Measurements from ENCODE around the gene POP5. TPM values are rescaled to one million over a fixed set of nuclear protein-coding genes. Genes with fewer than 3 reads are reported as not detected.

POP5 gene, protein sequence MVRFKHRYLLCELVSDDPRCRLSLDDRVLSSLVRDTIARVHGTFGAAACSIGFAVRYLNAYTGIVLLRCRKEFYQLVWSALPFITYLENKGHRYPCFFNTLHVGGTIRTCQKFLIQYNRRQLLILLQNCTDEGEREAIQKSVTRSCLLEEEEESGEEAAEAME
- total RNA-seq (2012; rRNA removed), result 66.1 and 69.5 TPM in 2 replicates
- polyA plus RNA-seq (2012; rRNA removed), result 81.5 and 99.4 TPM in 2 replicates
- 51.2 and 60.7 TPM in 2 replicates for polyA plus RNA-seq (2012; cell fraction: cytosol; rRNA removed)
- polyA plus RNA-seq (2012; cell fraction: nucleus; rRNA removed; ENCODE audit: low replicate concordance), result 39.0 and 91.4 TPM in 2 replicates
- Bru-seq, nascent RNA, result percentile 51 among the genes with signal in this experiment
- percentile 57 among the genes with signal in this experiment for BruChase-seq, experiment 1, labeled RNA remaining after a 6-hour chase
- percentile 53 among the genes with signal in this experiment for BruChase-seq, experiment 2, labeled RNA remaining after a 2-hour chase
- long read RNA-seq, transcript POP5-208 (4 exons, 821 nt), result minor isoform, 7 of 35 reads
- long read RNA-seq, transcript POP5-202 (5 exons, 801 nt), result major isoform, 24 of 35 reads
- long read RNA-seq, partial matches to known transcripts, result 0 of 35 reads
- long read RNA-seq, other reads (novel, unspliced or antisense), result 2 of 35 reads

DNA sequence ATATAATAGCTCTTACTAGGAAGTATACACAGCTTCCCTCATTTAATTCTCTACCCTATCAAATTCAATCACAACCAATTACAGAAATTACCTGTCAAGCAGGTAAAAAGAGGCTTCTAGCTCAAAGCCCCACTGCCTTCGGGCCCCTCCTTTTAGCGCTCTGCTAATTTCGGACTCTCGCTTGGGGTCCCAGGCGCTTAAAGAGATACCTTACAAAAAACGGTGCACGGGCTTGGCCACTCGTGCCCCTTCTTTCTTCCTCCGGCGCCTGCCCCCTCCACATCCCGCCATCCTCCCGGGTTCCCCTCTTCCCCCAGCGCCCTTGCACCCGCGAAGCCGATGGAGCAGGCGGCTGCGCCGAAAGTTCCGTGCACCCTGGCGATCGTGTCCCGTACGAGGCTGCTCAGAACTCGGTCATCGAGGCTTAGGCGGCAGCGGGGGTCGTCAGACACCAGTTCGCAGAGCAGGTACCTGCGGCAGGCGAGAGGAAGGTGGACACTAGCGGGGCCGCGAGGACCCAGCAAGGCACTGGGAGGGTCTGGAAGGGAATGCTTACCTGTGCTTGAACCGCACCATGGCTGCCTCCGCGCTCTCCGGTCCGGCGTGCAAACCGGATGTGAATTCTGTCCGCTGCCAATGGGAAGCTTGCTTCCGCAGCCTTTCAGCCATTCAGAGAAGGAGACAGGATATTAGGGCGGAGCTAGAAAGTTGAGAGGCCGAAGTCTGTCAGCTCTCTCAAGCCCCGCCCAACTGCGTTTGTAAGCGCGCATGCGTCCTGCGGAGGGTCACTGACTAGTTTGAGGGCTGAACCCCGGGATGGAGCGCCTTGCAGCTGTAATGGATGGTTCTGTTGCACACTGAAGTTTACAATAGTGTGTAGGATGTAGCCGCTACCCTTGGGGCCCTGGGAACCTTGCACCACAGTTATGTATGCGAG is at the start of gene POP5:
Gene POP5, minus strand, starts transcription at position 616 of the 937 bp plus-strand sequence. Its CDS starts 40 bp downstream, at position 576.
- TF ChIP-seq MXI1 (IDR thresholded peaks at IDR 0.05; ENCODE audit: borderline replicate concordance, low read depth, low read length) (peak; percentile 80; the same call in 1 of the 2 replicates), NFE2L2 (IDR thresholded peaks at IDR 0.05; ENCODE audit: low read depth, low read length) (no peak), CEBPB (IDR thresholded peaks at IDR 0.05; ENCODE audit: low read depth, low read length) (no peak), MAZ (IDR thresholded peaks at IDR 0.05; ENCODE audit: borderline replicate concordance, low read depth, low read length) (peak; percentile 18; the same call in 1 of the 2 replicates), RFX5 (IDR thresholded peaks at IDR 0.05; ENCODE audit: low read depth, low read length) (no peak), RCOR1 (IDR thresholded peaks at IDR 0.05; ENCODE audit: insufficient replicate concordance, low read length) (no peak)
- TF ChIP-seq, protein P1, sequence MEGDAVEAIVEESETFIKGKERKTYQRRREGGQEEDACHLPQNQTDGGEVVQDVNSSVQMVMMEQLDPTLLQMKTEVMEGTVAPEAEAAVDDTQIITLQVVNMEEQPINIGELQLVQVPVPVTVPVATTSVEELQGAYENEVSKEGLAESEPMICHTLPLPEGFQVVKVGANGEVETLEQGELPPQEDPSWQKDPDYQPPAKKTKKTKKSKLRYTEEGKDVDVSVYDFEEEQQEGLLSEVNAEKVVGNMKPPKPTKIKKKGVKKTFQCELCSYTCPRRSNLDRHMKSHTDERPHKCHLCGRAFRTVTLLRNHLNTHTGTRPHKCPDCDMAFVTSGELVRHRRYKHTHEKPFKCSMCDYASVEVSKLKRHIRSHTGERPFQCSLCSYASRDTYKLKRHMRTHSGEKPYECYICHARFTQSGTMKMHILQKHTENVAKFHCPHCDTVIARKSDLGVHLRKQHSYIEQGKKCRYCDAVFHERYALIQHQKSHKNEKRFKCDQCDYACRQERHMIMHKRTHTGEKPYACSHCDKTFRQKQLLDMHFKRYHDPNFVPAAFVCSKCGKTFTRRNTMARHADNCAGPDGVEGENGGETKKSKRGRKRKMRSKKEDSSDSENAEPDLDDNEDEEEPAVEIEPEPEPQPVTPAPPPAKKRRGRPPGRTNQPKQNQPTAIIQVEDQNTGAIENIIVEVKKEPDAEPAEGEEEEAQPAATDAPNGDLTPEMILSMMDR (conservative IDR thresholded peaks at IDR 0.05; ENCODE audit: low read depth, low read length), result no peak

More for the DNA sequence above, at the start of gene POP5:
- ChIA-PET CTCF (interaction anchor here (0.7 to 1.6 kb wide), 3 partner anchors 68 to 842 kb away, joined by 3 to 11 read pairs (median 5); no protein-coding TSS in a partner anchor), POLR2A (ENCODE audit: unreplicated experiment) (interaction anchor here (0.6 to 0.9 kb wide), 3 partner anchors 20 to 582 kb away, joined by 3 read pairs; no protein-coding TSS in a partner anchor)
- in situ Hi-C loops (cut with MboI; ENCODE audit: low sequenced_read_pairs), result loop anchor here (5.0 kb wide), 2 partner anchors 131 to 391 kb away; partner anchors contain the start of gene UNC119B
- DNase-seq (peak; percentile 96), ATAC-seq (ENCODE audit: low read depth) (peak; percentile 95)
- Histone ChIP-seq H3K4ac (ENCODE audit: low read depth, low read length) (peak within 1 kb of the TSS; percentile 85), H4K8ac (ENCODE audit: low read depth in 2 of 2, low read length in 2 of 2) (peak within 1 kb of the TSS; percentile 81 to 97), H3K9ac (ENCODE audit: low read depth, low read length) (peak within 1 kb of the TSS; percentile 84), H2AFZ (replicated peaks; ENCODE audit: low read length, poor library complexity) (peak within 1 kb of the TSS; percentile 100), H3K27me3 (ENCODE audit: control insufficient read depth, insufficient read depth, low read length) (peaks cover 10% of the 10 kb centered on the region; the same call in 1 of the 2 replicates), H3K36me3 (ENCODE audit: control insufficient read depth, insufficient read depth, low read length) (peaks cover 29% of the 10 kb centered on the region), H2BK120ac (ENCODE audit: low read depth, low read length) (no peak within 1 kb of the TSS), H2BK20ac (ENCODE audit: low read depth, low read length) (no peak within 1 kb of the TSS), H2AK5ac (ENCODE audit: low read depth, low read length) (peak within 1 kb of the TSS; percentile 54; the same call in 1 of the 2 replicates), H3K56ac (ENCODE audit: extremely low read depth, insufficient read depth, low read length) (peak within 1 kb of the TSS; percentile 68), H3K79me1 (ENCODE audit: low read depth in 1 of 2, low read length in 2 of 2) (peaks cover 8 to 26% of the 10 kb centered on the region in 2 experiments; a peak in 2 of 4 replicates), H3K23ac (ENCODE audit: low read depth, low read length) (peak within 1 kb of the TSS; percentile 92), H3K9me1 (ENCODE audit: insufficient read depth, low read length) (no peaks in the 10 kb centered on the region), H4K91ac (ENCODE audit: insufficient read depth, low read depth, low read length) (peak within 1 kb of the TSS; percentile 84; the same call in 1 of the 2 replicates), H3K14ac (replicated peaks; ENCODE audit: low read depth, low read length) (peak within 1 kb of the TSS; percentile 94), H3K4me1 (ENCODE audit: control insufficient read depth, insufficient read depth, low read length) (no peaks in the 10 kb centered on the region), H4K20me1 (ENCODE audit: insufficient read depth, low read length) (peaks cover 9% of the 10 kb centered on the region; the same call in 1 of the 2 replicates), H3K27ac (ENCODE audit: insufficient read depth, low read length) (peak within 1 kb of the TSS; percentile 62), H2AK9ac (replicated peaks; ENCODE audit: low read depth, low read length, poor library complexity) (peak within 1 kb of the TSS; percentile 92), H3K4me3 (ENCODE audit: insufficient read depth, low read depth, low read length) (peak within 1 kb of the TSS; percentile 67), H3K9me3 (ENCODE audit: control insufficient read depth, insufficient read depth, low read length) (no peaks in the 10 kb centered on the region), H2BK5ac (ENCODE audit: low read depth, low read length, poor library complexity, severe bottlenecking) (peak within 1 kb of the TSS; percentile 30), H4K5ac (ENCODE audit: low read depth, low read length) (peak within 1 kb of the TSS; percentile 88), H3K4me2 (ENCODE audit: low read depth, low read length) (peak within 1 kb of the TSS; percentile 97), H2BK15ac (ENCODE audit: low read depth, low read length) (no peak within 1 kb of the TSS), H3K18ac (ENCODE audit: low read depth, low read length) (no peak within 1 kb of the TSS; the same call in 1 of the 2 replicates)
- intact Hi-C loops (cut with micrococcal nuclease), result loop anchor here (5.0 kb wide), 1 partner anchor 431 kb away; no protein-coding TSS in a partner anchor
- no TSS peak for BruUV-seq (replicated peaks)
- dilution Hi-C loops (cut with HindIII; ENCODE audit: low sequenced_read_pairs, unreplicated experiment), result no loop called here
- WGBS, 2 experiments (ENCODE audit: extremely low coverage in 2 of 2, insufficient read length in 1 of 2), result 1% methylated on average over 39 of the region's 56 CpGs; no CpG with 5 or more reads in 1 of the 2 experiments

Data from IMR-90 (cell line).